ENCODE data around the gene GH2.

DNA sequence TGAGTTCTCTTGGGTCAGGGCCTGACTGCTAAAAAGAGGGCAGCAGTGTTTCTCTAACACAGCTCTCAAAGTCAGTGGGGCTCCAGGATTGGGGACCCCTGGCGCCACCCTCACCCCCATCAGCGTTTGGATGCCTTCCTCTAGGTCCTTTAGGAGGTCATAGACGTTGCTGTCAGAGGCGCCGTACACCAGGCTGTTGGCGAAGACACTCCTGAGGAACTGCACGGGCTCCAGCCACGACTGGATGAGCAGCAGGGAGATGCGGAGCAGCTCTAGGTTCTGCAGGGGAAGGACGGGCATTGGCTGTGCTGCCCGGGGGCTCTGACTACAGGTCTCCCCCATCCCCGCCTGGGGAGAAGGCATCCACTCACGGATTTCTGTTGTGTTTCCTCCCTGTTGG lies 35.9 kb upstream of the GH2 start:
- TF ChIP-seq CTCF (IDR thresholded peaks at IDR 0.05) (no peak), POLR2A (IDR thresholded peaks at IDR 0.05) (no peak), EP300 (IDR thresholded peaks at IDR 0.05) (no peak)
